ENCODE data around the gene KIAA1671.

GRCh38 chr22:25148149-25148691, 195.7 kb downstream of the KIAA1671 start:
- TF ChIP-seq CTCF (IDR thresholded peaks at IDR 0.05 in 8 of 11, conservative IDR thresholded peaks at IDR 0.05 in 3 of 11), result no peak
- TF ChIP-seq POLR2A (IDR thresholded peaks at IDR 0.05), result no peak
- no peak for TF ChIP-seq POLR2AphosphoS5 (IDR thresholded peaks at IDR 0.05)

Measured in spleen (tissue), 7 donors.